ENCODE measurements around the gene LCMT2.

The LCMT2 gene

GRCh38 chr15:43360821-43361220 lies 30.4 kb upstream of the LCMT2 start:
- H3K27ac ChIP-seq (ENCODE audit: low read length), result no peak overlapping the region
- no peaks in the 10 kb centered on the region for H3K9me3 ChIP-seq (replicated peaks; ENCODE audit: insufficient read depth, low read length)
- no peak for DNase-seq

GRCh38 chr15:43352693-43353382 lies 22.5 kb upstream of the LCMT2 start:
- no peaks in the 10 kb centered on the region for H3K27me3 ChIP-seq (replicated peaks; ENCODE audit: insufficient read depth, low read length)
- no peaks in the 10 kb centered on the region for H3F3A ChIP-seq (ENCODE audit: insufficient read depth, low read length)
- H2AFZ ChIP-seq (ENCODE audit: low read length), result no peak overlapping the region
- H3K4me2 ChIP-seq (ENCODE audit: low read depth, low read length), result no peak overlapping the region
- H3K9me3 ChIP-seq (replicated peaks; ENCODE audit: insufficient read depth, low read length), result no peaks in the 10 kb centered on the region
- DNase-seq, result no peak
- H3K79me2 ChIP-seq (ENCODE audit: low read length), result no peaks in the 10 kb centered on the region
- H3K36me3 ChIP-seq (replicated peaks; ENCODE audit: insufficient read depth, low read length), result no peaks in the 10 kb centered on the region
- TF ChIP-seq CTCF (IDR thresholded peaks at IDR 0.05; ENCODE audit: low read length), result no peak
- TF ChIP-seq EZH2 (optimal IDR thresholded peaks at IDR 0.05; ENCODE audit: low read depth, low read length), result no peak
- no peak for TF ChIP-seq EZH2phosphoT487 (IDR thresholded peaks at IDR 0.05; ENCODE audit: low read length)
- H3K9ac ChIP-seq (ENCODE audit: low read length), result no peak overlapping the region
- no peak overlapping the region for H3K4me3 ChIP-seq (ENCODE audit: low read length)
- H4K20me1 ChIP-seq (ENCODE audit: insufficient read depth, low read length), result no peaks in the 10 kb centered on the region
- no peaks in the 10 kb centered on the region for H3K9me2 ChIP-seq (replicated peaks; ENCODE audit: insufficient read depth, low read length)
- H3K27ac ChIP-seq (ENCODE audit: low read length), result no peak overlapping the region
- H3K4me1 ChIP-seq (ENCODE audit: low read length), result no peaks in the 10 kb centered on the region

More at GRCh38 chr15:43360821-43361220, 30.4 kb upstream of the LCMT2 start:
- TF ChIP-seq EZH2phosphoT487 (IDR thresholded peaks at IDR 0.05; ENCODE audit: low read length) (no peak), EZH2 (optimal IDR thresholded peaks at IDR 0.05; ENCODE audit: low read depth, low read length) (no peak), CTCF (IDR thresholded peaks at IDR 0.05; ENCODE audit: low read length) (no peak)
- H3K9me2 ChIP-seq (replicated peaks; ENCODE audit: insufficient read depth, low read length), result no peaks in the 10 kb centered on the region
- no peaks in the 10 kb centered on the region for H3K27me3 ChIP-seq (replicated peaks; ENCODE audit: insufficient read depth, low read length)
- H3K4me2 ChIP-seq (ENCODE audit: low read depth, low read length), result no peak overlapping the region
- H3K4me1 ChIP-seq (ENCODE audit: low read length), result no peaks in the 10 kb centered on the region
- no peaks in the 10 kb centered on the region for H4K20me1 ChIP-seq (ENCODE audit: insufficient read depth, low read length)
- H3K4me3 ChIP-seq (ENCODE audit: low read length), result no peak overlapping the region
- peaks cover 28% of the 10 kb centered on the region for H3K36me3 ChIP-seq (replicated peaks; ENCODE audit: insufficient read depth, low read length)
- no peaks in the 10 kb centered on the region for H3K79me2 ChIP-seq (ENCODE audit: low read length)
- H3F3A ChIP-seq (ENCODE audit: insufficient read depth, low read length), result no peaks in the 10 kb centered on the region
- H2AFZ ChIP-seq (ENCODE audit: low read length), result no peak overlapping the region
- no peak overlapping the region for H3K9ac ChIP-seq (ENCODE audit: low read length)

- no peaks in the 10 kb centered on the region for H3F3A ChIP-seq (ENCODE audit: insufficient read depth, low read length)
- DNase-seq, result no peak
- H3K4me1 ChIP-seq (ENCODE audit: low read length), result no peaks in the 10 kb centered on the region
- TF ChIP-seq EZH2 (optimal IDR thresholded peaks at IDR 0.05; ENCODE audit: low read depth, low read length) (no peak), EZH2phosphoT487 (IDR thresholded peaks at IDR 0.05; ENCODE audit: low read length) (no peak), CTCF (IDR thresholded peaks at IDR 0.05; ENCODE audit: low read length) (no peak)
- no peaks in the 10 kb centered on the region for H3K27me3 ChIP-seq (replicated peaks; ENCODE audit: insufficient read depth, low read length)
- no peaks in the 10 kb centered on the region for H3K36me3 ChIP-seq (replicated peaks; ENCODE audit: insufficient read depth, low read length)
- no peak overlapping the region for H2AFZ ChIP-seq (ENCODE audit: low read length)
- no peak overlapping the region for H3K9ac ChIP-seq (ENCODE audit: low read length)
- no peak overlapping the region for H3K27ac ChIP-seq (ENCODE audit: low read length)
- no peaks in the 10 kb centered on the region for H3K9me3 ChIP-seq (replicated peaks; ENCODE audit: insufficient read depth, low read length)
- no peak overlapping the region for H3K4me3 ChIP-seq (ENCODE audit: low read length)
- H3K4me2 ChIP-seq (ENCODE audit: low read depth, low read length), result no peak overlapping the region
- H3K79me2 ChIP-seq (ENCODE audit: low read length), result no peaks in the 10 kb centered on the region
- no peaks in the 10 kb centered on the region for H4K20me1 ChIP-seq (ENCODE audit: insufficient read depth, low read length)
- H3K9me2 ChIP-seq (replicated peaks; ENCODE audit: insufficient read depth, low read length), result no peaks in the 10 kb centered on the region
Measured at GRCh38 chr15:43347114-43347513, 16.7 kb upstream of the LCMT2 start.
